Measurements from ENCODE around the gene NDST1. TPM values are rescaled to one million over a fixed set of nuclear protein-coding genes. Genes with fewer than 3 reads are reported as not detected.
A peak's percentile ranks its signal among the peaks of the same experiment; 100 is the strongest.

NDST1 gene
- polyA plus RNA-seq, 1 donor (not counting 4 experiments of a cell fraction or from before 2014, with no cell fraction given), result 24.9 TPM

DNA sequence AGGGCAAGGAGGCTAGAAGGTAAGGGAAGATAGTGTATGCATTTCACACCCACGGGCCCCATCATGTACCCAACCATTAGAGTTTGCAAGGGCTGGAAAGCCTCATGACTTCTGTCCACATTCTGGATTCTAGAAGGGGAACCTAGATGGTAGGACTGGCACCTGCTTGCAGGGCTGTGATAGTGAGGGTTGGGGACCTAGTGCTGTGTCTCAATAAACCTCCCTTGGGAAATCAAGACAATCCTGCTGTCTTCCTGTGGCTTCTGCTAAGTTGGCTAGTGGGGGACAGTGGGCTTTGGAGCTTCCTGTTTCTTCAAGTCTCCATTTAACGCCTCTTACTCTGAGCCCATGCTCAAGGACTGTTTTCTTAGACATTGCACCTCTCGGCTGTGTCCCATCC is 88.9 kb downstream of the NDST1 start:
- Histone ChIP-seq H3K36me3 (ENCODE audit: control insufficient read depth in 2 of 2, extremely low read depth in 1 of 2, insufficient read depth in 2 of 2, low read length in 2 of 2) (no peaks in the 10 kb centered on the region), H3K9ac (ENCODE audit: control insufficient read depth, extremely low read depth, insufficient read depth, low read length) (no peak overlapping the region), H3K79me2 (ENCODE audit: control insufficient read depth, insufficient read depth, low read length) (no peaks in the 10 kb centered on the region), H3K4me3 (ENCODE audit: control insufficient read depth in 2 of 3, extremely low read depth in 1 of 3, insufficient read depth in 2 of 3, low read depth in 1 of 3, low read length in 3 of 3) (no peak overlapping the region), H3K27me3 (ENCODE audit: control insufficient read depth, extremely low read depth, insufficient read depth, low read length) (no peaks in the 10 kb centered on the region), H3K4me2 (ENCODE audit: control insufficient read depth, extremely low read depth, insufficient read depth, low read depth, low read length) (no peak overlapping the region), H3K27ac (ENCODE audit: control insufficient read depth, insufficient read depth, low read length) (no peak overlapping the region), H3K9me3 (ENCODE audit: control insufficient read depth, low read depth, low read length) (no peaks in the 10 kb centered on the region), H2AFZ (ENCODE audit: control insufficient read depth, low read length) (no peak overlapping the region), H3K4me1 (ENCODE audit: control insufficient read depth, extremely low read depth, insufficient read depth, low read length) (peaks cover 38% of the 10 kb centered on the region), H3K9me1 (ENCODE audit: control insufficient read depth, extremely low read depth, insufficient read depth, low read length) (no peaks in the 10 kb centered on the region), H4K20me1 (ENCODE audit: control insufficient read depth, extremely low read depth, insufficient read depth, low read length) (no peaks in the 10 kb centered on the region)
- dilution Hi-C loops (cut with MboI; ENCODE audit: extremely low pct_ligation_motif_present, low sequenced_read_pairs), result no loop called here
- TF ChIP-seq EZH2 (IDR thresholded peaks at IDR 0.05; ENCODE audit: low read length) (no peak), CTCF (optimal IDR thresholded peaks at IDR 0.05 in 1 of 3, IDR thresholded peaks at IDR 0.05 in 1 of 3, conservative IDR thresholded peaks at IDR 0.05 in 1 of 3; ENCODE audit: extremely low read depth in 1 of 3, insufficient read depth in 2 of 3, low read length in 3 of 3) (no peak)
- DNase-seq (ENCODE audit: low read depth, low spot score) (no peak), FAIRE-seq (no peak)

DNA sequence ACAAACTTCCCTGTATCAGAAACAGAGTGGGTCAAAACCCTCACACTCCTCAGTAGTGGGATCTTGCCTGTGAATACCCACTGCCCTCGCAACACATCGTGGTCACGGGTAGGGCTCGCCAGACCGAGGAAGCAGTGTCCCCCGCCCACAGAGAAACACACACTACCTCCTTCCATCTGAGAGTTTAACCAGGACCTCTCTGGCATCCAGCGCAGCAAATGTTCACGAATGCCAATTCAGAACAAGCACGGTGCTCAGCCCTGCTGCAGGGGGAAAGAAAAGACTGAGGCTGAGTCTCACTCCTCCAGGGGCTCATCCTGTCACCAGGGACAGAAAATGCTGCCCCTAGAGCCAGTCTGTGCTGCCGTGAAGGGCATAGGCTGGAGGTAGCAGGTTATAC is 90.1 kb downstream of the NDST1 start:
- Histone ChIP-seq H3K9me3 (ENCODE audit: control insufficient read depth, low read depth, low read length) (no peaks in the 10 kb centered on the region), H3K27me3 (ENCODE audit: control insufficient read depth, extremely low read depth, insufficient read depth, low read length) (no peaks in the 10 kb centered on the region), H4K20me1 (ENCODE audit: control insufficient read depth, extremely low read depth, insufficient read depth, low read length) (no peaks in the 10 kb centered on the region), H3K4me2 (ENCODE audit: control insufficient read depth, extremely low read depth, insufficient read depth, low read depth, low read length) (no peak overlapping the region), H3K36me3 (ENCODE audit: control insufficient read depth in 2 of 2, extremely low read depth in 1 of 2, insufficient read depth in 2 of 2, low read length in 2 of 2) (no peaks in the 10 kb centered on the region), H2AFZ (ENCODE audit: control insufficient read depth, low read length) (peak overlapping the region; percentile 79), H3K9ac (ENCODE audit: control insufficient read depth, extremely low read depth, insufficient read depth, low read length) (no peak overlapping the region), H3K27ac (ENCODE audit: control insufficient read depth, insufficient read depth, low read length) (peak overlapping the region; percentile 22), H3K79me2 (ENCODE audit: control insufficient read depth, insufficient read depth, low read length) (no peaks in the 10 kb centered on the region), H3K4me1 (ENCODE audit: control insufficient read depth, extremely low read depth, insufficient read depth, low read length) (peaks cover 38% of the 10 kb centered on the region), H3K4me3 (ENCODE audit: control insufficient read depth in 2 of 3, extremely low read depth in 1 of 3, insufficient read depth in 2 of 3, low read depth in 1 of 3, low read length in 3 of 3) (no peak overlapping the region), H3K9me1 (ENCODE audit: control insufficient read depth, extremely low read depth, insufficient read depth, low read length) (no peaks in the 10 kb centered on the region)
- DNase-seq (ENCODE audit: low read depth, low spot score) (no peak), FAIRE-seq (no peak)
- TF ChIP-seq CTCF (optimal IDR thresholded peaks at IDR 0.05 in 1 of 3, IDR thresholded peaks at IDR 0.05 in 1 of 3, conservative IDR thresholded peaks at IDR 0.05 in 1 of 3; ENCODE audit: extremely low read depth in 1 of 3, insufficient read depth in 2 of 3, low read length in 3 of 3) (no peak), EZH2 (IDR thresholded peaks at IDR 0.05; ENCODE audit: low read length) (no peak)
- dilution Hi-C loops (cut with MboI; ENCODE audit: extremely low pct_ligation_motif_present, low sequenced_read_pairs), result no loop called here
